NOMO-1 (cell line): ENCODE measurements around the gene C1orf105.
"Not testable (repeated sequence)": the region's sequence is repeated elsewhere in the genome, so short reads cannot be mapped to it uniquely, and the experiment has no call there.

Source experiments
- DNase-seq, 2 experiments: peaks; one replicate each; lab custom pipeline; 2025; ENCODE audit not compliant: unreplicated experiment in 2 of 2; lab: John Stamatoyannopoulos, UW

C1orf105 gene, protein sequence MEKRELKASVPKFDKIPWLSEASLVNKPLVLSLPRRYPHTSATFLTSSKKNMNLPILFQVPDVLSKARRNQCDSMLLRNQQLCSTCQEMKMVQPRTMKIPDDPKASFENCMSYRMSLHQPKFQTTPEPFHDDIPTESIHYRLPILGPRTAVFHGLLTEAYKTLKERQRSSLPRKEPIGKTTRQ

DNA sequence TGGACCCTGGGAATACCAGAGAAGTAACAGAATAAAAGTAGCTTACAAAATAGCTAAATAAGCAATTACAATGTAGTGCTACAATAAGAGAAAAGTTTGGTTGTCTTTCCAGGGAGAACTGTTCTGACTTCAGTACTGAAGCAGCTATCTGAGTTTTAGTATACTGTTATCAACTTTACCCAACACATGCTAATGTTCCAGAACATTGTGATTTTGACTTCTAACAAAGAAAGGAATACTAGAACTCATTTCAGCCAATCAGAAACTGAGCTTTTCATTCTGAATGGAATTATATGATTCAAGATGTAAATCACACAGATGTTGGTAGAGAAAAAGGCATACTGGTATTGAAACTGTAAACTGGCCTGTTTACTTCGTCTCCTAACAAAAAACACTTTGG, at the start of gene C1orf105:
Gene C1orf105, plus strand, starts transcription at position 301 of the 400 bp plus-strand sequence. CDS start 201 bp downstream, outside the sequence.
- DNase-seq: no peak

DNA sequence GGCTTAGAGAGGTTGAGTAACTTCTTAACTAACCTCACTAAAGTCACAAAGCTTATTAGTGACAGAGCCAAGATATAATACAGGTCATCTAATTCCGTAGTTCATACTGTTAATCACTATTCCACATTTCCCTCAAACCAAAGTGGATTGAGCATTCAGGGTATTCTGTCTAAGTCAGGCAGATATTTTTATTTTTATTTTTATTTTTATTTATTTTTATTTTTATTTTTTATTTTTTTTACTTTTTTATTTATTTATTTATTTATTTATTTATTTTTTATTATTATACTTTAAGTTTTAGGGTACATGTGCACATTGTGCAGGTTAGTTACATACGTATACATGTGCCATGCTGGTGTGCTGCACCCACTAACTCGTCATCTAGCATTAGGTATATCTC, 48.8 kb upstream of the C1orf105 start:
- not testable (repeated sequence) for DNase-seq

DNA sequence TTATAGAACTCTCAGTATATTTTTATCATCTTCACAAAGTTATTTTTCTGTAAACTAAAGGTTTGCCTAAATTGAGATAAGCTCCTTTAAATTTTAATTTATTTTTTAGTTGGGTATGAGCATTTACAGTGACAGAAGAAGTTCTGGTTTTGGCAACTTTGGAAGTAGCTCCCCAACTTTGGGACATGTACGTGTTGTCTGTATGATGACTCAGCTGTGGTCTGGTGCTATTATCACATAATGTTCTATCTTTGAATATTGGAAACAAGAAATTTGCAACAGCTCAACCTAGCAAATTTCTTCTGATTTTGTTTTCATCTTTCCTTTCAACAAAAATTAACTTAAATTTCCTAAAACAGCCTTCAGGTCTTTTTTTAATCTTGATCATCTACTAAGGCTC, 46.6 kb upstream of the C1orf105 start:
- peak in 1 of 2 experiments; percentile 11 for DNase-seq

DNA sequence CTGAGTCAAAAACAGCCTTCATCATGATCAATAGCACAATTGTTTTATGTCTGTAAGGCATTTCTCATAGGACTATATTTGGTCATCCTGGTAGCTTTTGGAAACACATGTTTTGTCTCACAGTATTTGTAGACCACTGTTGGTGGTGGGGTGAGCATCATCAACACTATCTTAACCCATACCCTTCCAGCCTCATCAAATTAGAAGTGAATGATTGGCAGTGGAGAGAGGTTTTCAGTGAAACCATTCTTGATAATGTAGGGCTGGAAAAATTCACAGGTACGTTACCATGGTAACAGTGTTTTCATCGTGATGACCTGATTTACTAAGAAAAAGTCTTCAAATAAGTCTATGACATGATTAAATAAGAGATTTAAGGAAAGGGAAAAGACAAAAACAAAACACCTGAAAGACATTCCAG, 45.3 kb upstream of the C1orf105 start:
- no peak for DNase-seq

DNA sequence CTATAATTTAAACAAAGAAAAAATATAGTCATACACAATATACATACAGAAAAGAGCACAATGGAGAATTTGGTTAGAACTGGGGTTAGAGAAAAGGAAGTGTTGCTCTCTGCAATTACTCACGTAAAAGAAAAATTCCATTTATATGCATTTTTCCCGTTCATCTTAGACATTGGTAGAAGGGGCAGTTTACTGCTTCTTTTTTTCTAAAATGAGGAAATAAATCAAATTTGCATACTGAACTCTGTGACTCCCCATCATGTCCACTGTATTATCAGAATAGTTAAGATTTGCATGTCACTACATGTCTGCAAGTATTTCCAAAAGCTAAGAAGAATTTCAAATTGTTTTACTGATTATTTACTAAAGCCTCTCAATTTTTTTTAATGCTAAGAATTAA, 44.1 kb upstream of the C1orf105 start:
- no peak for DNase-seq

DNA sequence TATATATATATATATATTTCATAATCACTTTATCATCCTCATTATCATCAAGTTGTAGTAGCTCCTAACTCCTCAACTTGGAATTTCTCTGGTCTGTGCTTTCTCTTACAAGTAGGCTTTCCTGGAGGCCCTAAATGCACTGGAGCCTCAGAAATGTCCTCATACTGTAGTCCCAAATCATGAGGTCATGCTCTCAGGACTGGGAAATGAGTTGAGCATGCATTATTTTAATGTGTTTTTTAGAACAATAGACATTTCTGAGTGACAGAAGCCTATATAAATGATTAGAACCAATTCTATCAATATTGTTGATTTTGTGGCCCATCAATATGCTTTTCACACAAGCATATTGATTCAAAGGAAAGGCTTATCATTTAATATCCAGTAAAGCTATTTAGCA, 42.9 kb upstream of the C1orf105 start:
- no peak for DNase-seq

DNA sequence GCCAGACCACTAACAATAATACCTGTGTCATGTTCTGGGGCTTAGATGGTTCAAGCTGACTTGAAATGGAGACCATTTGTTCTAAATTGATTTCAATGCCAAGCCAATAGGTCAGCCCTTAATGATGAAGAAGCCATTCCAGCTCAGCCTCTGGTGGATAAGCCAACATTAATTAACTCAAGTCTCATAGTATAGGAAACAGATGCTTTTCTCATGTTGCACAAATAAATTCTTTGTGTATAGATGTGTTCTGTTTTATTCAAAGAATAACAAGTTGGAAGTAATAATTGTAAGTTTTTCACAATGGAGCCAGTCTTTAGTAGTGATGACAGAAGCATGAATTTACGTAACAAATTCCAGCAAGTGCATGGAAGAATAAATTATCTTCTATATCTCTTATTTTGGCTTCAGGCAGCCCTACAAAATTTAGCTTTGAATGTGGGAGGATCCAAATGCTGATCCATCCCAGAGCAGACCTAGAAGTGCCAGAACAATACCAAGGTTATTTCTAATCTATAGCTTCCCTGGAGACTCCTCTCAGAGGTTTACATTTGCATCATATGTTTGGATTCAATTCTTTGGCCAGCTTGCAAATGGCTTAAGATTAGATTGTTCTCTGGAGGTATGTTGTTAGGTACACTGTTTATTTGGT, 42.2 kb upstream of the C1orf105 start:
- DNase-seq: no peak

DNA sequence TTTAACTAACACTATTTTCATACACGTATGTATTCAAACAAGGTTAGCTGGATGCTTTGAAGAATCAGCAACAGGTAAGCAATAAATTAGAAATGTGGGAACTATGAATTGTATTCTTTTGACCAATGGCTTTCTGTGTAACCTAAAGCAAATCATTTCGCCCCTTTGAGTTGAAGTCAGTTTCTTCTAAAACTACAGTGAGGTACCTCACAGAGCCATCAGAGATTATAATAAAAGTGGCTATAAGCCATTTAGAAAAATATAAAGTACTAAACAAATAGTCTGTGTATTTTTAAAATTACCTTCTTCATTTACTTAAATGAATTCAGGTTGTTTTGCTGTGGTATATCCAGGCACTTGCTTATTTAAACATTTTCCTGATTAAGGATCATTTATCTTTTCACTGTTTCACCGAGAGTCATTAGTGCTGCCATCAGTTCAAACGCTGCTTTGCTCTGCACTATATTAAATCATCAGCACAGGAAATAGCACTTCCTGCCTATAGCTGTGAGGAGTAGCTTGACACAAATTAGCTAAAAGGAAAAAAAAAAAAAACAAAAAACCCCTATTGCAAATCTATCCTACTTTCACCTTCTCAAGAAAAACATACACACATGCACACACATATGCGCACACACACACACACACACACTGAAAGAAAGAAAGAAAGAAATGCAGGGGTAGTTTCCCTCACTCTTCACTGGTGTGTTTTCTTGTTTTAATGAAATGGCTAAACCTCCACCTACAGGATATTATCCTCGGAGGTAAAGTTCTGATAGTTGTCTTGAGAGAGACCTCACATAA, 39.8 kb upstream of the C1orf105 start:
- peak in 1 of 2 experiments; percentile 12 for DNase-seq

DNA sequence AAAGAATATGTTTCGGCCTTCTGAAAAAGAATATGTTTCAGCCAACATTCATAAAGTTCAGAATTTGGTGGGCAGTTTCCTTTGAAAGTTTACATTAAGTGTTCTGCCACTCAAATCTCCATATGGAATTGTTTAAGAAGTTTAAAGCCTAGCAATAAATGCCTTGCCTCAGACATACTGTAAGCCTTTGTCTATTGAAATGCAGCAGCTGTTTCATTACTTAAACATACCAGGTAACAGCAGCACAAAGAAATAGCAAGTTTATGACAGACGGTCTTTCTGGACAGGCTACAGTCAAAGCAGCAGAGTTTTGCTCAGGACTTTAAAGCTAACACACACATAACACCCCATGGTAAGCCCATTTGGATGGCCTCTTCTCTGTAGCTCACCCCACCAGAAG, 38.5 kb upstream of the C1orf105 start:
- no peak for DNase-seq

DNA sequence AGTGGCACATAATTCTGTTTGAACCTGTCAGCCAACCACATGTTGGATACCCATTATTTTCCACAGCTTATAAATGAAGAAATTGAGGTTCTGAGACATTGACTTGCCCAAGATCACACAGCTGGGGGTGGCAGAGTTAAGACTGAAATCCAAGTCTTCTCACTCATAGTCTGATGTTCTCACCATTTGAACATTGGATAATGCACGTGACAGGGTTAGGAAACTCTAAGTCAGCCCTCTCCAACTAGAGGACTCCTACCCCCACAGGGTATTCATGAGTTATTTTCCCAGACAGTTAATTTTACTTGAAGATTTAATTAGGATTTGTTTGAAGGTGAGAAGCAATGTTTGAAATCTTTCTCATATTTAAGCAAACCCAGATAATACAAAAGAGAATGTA, 38.1 kb upstream of the C1orf105 start:
- no peak for DNase-seq

DNA sequence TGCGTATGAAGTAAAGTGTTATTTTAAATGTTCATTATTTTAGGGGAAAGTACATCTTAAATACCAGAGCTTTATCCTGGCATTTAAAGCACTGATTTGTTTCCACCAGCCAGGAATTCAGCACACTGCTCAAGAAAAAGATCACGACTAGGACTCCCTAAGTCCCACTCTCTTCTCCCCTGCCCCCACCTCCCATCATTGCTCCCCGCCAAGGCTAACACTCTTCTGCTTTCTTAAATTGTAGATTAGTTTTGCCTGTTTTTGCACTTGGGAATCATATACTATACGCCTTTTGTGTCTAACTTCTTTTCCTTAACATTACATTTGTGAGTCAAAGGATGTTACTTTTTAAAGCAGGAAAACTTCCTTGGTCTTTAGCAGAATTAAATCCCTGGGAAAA, 37.5 kb upstream of the C1orf105 start:
- DNase-seq: no peak

DNA sequence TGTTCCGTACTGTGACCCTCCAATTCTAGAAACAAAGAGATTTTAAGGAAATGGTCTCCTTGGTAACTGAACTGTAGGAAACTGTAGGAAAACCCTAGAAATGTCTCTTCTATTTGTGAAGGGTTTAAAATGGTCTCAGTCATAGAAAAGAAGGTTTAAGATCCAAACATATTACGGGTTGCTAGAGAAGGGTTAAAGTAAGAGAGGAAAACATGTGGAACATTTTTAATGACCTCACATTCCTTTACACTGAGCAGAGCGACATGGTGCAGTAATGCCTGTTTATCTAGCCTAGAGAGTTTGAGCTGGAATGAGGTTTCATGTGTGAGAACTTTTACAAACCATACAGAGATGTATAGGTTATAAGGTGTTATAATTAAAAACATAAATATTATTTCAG, 36.9 kb upstream of the C1orf105 start:
- DNase-seq: no peak

DNA sequence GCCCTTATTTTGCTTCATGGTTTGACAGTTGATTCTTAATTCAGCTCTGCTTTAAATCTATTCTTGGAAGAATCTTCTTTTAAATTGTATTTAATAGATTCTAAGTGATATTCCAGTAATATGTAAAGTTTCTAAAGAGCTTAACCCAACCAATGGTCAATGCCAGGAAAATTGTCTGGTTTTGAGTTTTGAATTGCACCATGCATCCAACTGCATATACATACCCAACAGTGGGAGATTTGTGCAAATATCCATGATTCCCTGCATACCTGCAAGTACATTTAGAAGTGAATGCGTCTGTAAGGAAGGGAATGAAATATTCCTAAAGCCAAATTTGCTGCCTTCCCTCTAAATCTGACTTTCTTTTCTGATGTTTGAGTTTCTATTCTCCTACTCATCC, 35.8 kb upstream of the C1orf105 start:
- DNase-seq: no peak

DNA sequence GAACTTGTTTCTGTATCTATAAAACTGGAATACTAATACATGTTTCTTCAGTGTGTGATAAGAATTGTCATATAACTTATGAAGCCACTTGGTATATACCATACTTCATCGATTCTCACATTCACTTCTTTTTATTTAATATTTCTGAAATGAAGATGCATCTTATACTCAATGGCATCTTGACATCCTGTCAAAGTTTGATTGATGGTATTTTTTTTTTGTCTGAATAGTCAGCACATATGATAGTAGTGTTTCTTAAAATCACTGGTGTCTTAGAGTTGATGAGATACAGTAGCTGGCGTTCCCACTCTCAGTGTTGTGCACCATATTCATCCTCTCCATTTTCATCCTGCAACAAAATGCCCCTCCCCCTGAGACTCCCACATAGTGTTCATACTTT, 34.4 kb upstream of the C1orf105 start:
- no peak for DNase-seq

DNA sequence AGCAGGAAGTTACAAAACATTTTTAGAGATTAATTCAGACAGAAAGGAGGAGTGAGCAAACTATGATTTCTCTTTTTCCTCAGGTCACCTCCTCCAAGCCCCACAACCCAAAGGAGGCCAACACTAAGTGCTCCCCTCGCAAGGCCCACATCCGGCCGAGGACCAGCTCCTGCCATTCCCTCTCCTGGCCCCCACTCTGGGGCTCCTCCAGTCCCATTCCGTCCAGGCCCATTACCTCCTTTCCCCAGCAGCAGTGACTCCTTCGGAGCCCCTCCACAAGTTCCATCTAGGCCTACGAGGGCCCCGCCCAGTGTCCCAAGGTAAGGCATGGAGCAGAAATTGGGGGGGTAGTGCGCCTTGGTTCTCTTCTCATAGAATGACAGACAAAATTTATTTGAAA, 32.0 kb upstream of the C1orf105 start:
- DNase-seq: no peak

DNA sequence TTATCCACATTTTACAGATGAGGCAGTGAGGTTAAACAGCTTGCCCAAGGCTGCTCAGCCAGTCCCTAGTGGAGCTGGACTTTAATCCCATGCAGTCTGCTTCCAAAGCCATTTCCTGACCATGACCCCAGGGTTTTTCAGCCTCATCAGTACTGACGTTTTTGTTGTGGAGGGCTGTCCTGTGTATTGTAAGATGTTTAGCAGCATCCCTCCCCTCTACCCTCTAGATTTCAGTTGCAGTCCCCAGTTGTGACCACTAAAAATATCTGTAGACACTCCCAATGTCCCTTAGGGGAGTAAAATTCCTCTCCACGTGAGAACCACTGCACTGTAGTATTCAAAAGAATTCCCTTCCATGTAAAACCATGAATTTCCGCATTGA, 30.2 kb upstream of the C1orf105 start:
- DNase-seq: no peak

DNA sequence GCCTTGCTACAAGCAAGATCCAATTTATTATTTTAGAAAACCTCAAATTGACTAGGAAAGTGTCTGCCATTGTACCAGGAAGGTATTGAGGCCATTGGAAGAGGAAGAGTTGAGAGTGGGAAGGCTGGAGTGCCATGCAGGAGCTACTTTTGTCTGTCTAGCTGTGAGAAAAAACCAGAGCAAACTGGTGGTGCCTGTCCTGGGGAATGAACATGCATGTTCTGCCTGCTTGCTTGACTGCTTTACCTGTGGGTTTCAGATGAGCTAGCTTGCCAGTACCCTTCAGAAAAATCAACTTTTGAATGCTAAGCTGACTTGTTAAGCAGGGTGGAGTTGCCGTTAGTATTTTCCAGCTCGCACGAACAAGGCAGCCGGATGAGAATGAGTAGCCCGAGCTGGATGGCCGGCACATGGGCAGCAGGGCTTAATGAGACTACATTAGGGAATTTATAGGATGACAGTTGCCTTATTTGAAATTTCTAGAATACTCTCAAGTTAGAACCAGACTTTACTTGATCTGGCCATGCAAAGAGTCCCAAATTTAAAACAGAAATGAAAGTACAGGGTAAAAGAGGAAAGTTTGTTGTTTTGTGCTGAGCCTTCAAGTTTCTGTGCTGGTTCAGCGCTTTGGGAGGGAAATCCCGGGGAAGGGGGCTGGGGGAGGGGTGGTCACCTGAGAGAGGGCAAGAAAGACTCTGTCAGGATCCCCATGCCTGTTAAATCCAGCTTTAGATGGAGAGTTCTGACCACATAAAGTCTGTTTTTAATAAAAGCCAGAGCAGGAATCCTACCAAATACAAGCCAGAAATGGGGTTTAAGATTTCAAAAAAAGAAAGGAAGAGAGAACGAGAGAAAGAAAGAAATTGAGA, 29.6 kb upstream of the C1orf105 start:
- no peak for DNase-seq

DNA sequence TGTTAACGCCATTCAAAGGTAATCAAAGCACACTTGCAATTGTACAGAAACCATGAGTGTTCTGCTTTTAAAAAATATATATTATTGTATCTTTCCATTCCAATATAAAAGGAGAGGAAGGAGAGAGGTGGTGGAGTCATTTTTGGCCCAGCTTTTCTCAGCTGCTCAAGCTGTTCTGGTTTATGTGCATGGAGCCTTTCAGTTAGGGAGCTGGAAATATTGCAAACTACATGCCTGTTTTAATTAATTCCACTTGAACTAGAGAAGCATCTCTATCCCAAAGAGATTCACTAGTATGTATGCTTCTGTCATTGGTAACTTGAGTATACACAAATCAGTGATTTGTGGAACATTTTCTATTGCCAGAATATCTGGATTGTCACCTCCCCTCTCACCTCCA, 28.5 kb upstream of the C1orf105 start:
- no peak for DNase-seq

DNA sequence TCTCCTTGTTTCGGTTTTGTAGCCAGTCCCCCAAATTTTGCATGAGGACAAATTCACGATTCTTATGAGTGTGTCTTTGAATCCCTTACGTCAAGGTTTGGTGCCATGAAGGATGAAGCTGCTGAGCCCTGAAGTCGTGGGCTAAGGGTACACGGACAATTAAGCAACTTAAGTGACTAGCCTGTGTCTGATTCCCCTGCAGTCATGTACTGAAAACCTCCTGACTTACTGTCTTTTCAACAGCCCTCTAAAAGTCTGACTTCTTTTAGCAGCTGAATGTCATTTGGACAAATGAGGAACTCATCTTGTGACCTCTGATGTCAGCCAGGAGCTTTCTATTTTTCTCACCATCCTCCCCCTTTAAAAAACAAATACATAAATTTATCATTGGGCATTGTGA, 27.1 kb upstream of the C1orf105 start:
- peak in 1 of 2 experiments; percentile 7 for DNase-seq

DNA sequence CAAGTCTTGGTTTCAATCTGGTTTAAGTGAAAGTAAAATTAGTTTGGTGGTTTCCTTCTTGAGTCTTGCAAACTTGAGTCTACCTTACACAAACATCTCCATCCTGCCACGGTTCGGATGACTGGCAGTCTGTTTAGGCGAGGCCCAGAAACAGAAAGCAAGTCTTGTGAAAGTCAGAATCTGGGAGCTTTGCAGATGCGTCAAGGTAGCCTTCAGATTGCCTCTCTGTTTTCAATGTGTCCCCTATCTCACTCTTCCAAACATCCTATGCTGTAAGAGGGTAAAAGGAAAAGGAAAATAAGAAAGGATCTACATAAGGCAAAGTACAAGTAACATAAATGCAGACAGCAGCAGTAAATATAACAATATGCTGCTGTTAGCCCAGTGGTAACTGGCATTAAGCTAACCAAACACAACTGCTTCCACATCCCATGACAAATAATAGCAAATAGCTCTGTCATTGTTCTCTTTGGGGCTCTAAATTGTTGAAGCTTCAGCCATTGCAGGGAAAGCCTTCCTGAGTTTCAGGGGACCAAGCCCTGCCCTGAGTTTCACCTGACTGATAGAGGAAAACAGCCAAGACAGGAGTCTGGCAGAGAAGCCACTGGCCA, 26.2 kb upstream of the C1orf105 start:
- peak; percentile 3 to 6 for DNase-seq

DNA sequence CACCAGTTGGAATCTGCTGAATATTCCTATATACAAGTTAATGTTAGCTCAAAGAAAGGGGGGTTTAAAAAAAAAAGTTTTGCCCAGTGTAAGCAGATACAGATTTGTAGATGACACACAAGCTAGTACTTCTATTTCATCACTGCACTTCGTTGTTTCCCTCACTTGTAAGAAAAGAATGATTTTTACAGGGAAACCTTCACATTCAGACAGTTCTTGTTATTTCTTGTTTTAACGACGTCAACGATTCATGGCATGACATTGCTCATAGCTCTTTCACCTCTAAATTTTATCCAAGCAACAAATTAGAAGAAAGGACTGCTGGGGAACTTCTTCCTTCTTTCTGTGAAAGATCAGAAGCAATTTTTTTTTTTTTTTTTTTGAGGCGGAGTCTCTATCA, 25.7 kb upstream of the C1orf105 start:
- no peak for DNase-seq
